Medulla oblongata (tissue), 1 donor: ENCODE measurements around the gene LRRC57.
"Not testable (repeated sequence)": the region's sequence is repeated elsewhere in the genome, so short reads cannot be mapped to it uniquely, and the experiment has no call there.

ENCODE experiments used
- DNase-seq: peaks from one replicate; pipeline ENCODE4 v3.0.0-alpha.2; 2015; ENCODE audit errors: extremely low spot score

Gene LRRC57

DNA sequence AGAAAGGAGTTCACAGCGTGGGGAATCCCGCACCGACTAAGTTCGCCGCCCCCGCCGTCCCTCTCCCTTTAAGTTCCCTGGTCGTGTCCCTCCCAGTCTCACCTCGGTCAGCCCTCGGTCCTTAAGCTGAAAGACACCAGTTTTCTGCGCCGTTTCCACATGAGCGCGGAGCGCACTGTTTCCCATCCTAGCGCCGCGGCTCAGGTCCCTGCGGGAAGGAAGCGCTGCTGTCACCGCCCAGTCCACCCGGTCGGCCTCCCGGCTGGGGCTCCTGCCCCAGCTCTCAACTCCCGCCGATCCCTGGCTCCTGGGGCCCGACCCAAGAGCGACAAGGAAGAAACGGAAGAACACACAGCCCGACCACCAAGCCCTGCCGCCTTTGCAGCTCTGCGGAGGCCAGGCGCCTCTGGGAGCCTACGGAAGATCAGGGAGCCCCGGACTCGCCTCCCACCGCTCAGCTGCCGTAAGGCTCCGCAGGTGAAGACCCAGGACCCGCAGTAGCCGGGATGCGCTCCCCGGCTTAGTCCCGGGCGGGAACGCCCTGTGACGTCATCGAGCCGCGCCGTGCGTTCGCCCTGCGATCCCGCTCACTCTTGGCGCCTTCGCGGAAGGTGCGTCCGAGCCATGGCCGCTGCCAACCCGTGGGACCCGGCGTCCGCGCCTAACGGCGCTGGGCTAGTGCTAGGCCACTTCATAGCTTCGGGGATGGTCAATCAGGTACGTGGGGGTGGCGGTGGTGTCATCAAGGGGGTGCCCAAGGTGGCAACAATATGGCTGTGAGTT is at the start of gene LRRC57, which contains the start of gene HAUS2:
TSS of gene LRRC57 (minus strand) at position 545 of the 783 bp plus-strand sequence. CDS start at position 186, 359 bp downstream.
TSS of gene HAUS2 (plus strand) at position 590 of the 783 bp plus-strand sequence. CDS start at position 625, 35 bp downstream.
- peak; percentile 84 for DNase-seq

DNA sequence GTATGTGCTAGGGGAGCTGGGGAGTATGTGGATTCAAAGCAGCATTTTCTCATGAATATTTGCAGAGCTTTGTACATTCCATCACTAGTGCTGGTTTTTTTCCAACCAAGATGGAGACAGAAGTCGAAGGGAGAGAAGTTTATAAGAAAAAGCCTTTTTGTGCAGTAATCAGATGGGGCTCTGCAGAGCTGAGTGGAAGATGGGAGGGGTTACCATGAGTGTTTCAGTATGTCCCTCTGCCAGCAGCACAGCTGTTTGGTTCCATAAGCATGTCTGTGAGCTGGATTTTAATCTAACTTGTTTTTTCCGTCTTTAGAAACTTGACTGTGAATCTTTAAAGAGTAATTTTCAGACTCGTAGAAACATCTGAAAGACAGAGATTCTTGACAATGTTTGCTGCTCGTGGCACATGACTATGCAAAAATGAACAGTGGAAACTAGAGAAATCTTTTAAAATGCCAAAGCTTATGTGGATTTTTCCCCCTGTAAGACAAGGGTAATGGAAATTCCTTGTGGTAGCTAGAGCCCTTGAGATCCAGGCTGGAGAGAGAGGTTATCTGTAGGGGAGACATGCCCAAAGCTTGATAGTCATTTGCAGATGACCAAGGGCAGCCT is 47.1 kb upstream of the LRRC57 start:
- no peak for DNase-seq

DNA sequence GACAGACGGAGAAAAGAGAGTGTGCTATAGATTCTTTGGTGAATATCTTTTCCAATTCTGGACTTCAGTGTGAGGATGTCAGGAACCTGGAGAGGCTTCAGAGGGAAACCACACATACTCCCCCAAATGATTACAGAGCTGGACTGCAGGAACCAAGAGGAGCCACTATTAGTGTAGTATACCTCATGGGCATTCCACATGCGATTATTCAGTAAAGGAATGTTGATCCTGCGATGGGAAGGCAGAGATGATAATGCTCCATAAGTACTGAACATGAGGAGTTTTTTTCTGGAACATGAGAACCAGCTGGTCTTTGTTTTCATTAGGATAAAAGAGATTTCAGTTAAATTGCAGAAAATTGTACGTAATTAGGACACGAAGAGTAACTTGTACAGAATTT is 45.5 kb upstream of the LRRC57 start:
- DNase-seq: no peak

DNA sequence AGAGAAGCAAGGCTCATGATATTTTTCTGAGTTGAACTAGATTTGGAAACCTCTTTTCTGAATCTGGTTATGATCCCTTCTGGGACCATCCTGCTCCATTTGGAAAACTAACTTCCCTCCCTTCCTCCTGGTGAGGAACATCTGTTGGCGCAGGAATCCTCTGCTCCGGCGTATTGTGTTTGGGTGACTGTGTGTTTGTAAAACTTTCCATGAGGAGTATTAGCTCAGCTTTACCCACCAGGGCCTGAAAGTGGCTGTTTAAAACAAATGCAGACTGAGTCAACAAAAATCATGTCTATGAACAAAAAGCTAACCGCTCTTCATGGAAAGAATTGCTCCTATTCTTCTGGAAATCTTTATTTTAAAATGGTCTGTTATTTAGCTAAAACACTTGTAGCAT is 44.5 kb upstream of the LRRC57 start:
- DNase-seq: no peak

DNA sequence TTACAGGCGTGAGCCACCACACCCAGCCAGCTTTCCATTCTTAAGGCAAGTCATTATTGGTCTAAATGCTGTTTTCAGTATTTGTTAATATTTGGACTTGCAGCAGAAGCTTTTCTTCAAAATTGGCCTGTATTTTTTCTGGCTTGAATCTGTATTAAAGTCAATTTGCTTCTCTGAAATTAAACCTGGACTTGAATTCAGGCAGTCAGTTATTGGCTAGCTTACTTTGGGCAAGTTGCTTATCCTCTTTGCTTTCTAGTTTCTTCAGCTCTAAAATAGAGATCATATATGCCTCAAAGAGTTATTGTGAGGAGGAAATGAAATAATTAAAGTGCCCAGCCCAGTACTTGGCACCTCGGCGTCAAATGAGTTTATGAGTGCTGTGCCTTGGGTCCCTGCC is 44.1 kb upstream of the LRRC57 start:
- DNase-seq: no peak

DNA sequence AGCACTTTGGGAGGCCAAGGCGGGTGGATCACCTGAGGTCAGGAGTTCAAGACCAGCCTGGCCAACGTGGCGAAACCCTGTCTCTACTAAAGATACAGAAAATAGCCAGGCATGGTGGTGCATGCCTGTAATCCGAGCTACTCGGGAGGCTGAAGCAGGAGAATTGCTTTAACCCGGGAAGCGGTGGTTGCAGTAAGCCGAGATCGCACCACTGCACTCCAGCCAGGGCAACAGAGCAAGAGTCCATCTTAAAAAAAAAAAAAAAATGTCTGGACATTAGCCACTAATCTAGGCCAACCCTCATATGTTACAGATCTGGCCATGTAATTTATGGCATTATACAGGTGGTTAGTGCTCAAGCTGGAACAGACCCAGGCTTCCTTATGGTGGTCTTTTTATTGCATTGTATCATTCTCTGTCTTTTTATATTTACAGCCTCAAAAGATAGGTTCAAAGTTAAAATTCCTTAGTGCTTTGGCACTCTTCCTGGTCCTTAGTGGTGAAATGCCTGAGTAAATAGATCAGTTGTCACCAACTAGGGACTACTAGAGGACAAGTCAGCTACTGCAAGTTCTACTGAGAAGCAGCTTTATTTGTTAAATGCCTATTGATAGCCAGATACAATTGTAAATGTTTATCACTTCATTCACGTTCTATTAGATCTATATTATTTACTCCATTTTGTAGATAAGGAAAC is 42.8 kb upstream of the LRRC57 start:
- no peak for DNase-seq

DNA sequence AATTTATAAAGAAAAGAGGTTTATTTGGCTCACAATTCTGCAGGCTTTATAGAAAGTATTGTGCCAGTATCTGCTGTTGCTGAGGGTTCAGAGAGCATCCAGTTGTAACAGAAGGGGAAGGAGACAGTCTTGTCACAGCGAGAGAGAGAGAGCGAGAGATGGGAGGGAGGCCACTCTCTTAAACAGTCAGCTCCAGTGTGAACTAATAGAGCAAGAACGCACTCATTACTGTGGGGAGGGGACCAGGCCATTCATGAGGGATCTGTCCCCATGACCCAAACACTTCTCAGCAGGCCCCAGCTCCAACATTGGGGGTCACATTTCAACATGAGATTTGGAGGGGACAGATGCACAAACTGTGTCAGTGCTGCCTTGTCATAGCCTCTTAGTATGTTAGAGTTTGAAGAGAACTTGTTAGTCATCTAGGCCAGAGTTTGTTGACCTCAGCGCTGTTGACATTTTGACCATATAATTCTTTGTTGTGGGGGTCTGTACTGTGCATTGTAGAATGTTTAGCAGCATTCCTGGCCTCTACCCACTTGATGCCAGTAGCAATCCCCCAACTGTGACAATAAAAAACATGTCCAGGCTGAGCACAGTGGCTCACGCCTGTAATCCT is 42.1 kb upstream of the LRRC57 start:
- DNase-seq: no peak

DNA sequence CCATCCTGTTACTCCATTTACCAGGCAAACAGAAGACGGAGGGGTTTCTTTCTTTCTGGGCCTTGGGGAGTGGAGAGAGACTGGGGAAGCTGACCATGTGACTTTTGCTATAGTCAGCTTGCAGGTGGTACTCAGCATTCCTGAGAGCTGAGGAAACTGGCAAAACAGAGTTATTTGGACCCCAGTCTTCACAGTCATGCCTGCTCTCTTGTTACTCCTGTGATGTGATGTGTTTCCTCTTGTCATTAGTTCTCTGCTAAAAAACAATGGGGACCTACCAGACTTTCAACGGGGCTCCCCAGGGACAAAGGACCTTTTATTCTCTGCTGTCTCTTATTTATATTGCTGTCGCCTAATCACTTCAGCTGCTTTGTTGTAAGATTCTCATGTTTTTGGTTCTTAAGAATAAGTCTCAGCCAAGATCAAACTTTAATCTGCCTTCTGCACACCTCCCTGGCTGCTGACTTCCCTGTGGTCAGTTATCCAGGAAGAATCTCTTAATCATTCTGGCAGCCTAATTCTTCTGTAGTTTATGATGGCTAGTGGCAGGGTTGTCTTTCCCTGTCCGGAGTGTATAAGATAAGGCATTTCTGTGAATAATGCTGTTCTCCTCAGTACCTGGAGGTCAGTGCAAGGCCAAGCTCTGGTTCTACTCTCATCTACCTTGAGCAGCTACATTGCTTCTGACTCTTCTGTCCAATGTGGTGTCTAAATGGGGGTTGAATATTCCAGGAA is 35.6 kb upstream of the LRRC57 start:
- DNase-seq: peak; percentile 77

DNA sequence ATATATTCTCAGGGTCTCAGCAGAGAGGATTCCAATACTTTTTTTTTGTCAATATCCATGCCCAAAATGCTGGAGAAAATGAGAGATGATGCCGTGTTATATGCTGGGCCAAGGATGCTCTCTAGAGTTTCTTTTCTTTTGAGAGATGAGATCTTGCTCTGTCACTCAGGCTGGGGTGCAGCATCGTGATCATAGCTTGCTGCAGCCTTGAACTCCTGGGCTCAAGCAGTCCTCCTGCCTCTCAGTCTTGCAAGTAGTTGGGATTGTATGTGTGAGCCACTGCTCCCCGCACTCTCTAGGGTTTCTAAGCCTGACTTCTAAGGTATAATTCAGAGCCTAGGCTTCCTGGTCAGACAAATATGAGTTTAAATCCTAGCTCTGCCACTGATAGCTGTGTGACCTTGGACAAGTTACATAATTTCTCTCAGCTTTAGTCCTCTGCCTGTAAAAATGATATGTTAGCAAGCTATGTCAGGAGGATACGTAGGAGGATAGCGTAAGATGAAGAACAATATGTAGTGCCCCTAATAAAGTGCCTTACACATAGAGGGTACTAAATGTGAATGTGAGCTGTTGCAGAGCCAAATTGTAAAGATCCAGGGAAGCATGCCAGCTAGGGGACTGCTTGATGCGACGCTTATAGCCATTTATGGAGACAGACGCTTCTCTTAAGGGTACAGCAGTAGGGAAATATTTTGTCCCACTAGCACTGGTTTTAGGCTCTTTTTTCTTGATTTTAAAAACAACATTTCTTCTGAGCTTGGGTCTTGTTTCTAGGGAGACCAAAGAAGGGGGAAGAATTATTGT is 34.2 kb upstream of the LRRC57 start:
- DNase-seq: no peak

DNA sequence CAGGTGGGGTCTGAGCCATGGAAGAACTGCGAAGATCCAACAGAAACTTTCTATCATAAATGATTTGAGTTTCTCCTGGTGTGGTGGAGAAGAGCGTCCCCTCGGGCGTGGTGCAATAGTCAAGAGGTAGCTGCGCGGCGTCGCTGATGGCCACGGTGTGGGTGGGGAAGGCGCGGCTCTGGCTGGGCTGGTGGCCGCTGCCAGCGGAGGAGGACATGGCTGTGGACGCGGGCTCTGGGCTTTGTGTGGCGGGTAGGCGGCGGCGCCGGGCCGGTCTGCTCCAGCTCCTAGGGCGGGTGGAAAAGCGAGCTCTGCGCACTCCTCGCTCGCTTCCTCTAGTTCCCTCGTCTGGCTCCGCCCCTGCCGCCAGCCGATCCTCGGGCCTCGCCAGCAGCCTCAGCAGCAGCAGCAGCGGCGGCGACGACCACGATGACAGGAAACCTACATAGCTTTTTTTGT is 32.7 kb upstream of the LRRC57 start:
- DNase-seq: peak; percentile 93

DNA sequence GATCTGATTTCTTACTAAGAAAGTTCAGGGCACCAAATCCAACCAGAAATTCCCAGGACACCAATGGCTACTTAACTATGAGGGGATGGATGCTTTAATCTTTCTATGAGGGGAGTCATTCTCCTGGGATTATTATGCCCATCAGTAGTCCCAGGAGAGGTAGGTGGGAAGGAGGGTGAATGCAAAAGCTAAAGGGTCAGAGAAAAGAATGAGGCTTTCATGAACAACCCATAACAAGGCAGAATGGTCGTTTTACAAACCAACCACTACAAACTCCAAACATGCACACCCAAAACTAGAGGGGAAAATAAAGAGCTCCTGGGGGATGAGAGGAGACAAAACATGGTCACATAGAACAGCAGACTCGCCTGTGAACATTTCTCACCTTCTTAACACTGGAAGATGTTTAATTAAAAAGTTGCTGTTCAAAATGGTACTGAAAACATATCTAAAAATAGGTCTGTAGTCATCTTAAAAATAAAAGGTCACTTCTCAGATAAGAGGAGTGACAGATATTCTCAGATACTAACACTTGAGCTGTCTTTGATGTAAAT is 30.5 kb upstream of the LRRC57 start:
- DNase-seq: no peak

DNA sequence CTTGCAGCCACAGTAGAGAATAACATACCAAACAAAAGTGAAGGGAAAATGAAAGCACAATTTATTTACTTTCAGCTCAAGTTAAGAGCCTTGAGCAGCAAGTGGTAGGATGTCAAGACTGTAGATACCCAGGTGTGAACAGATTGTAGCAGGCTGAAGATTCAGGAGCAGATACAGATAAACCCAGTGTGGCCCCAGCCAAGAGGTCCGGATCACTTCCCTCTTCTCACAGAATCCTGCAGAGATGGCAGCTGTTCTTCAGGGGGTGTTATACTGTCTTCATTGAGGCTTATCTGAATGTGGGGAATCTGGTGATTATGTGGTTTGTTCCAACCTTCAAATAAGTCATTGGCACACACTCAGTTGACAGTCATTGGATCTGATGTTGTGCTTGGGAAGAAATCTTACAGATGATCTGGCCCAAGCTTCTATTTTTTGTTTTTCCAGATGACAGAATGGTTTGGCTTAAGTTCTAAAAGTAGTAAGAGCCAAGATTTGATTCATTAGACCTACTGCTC is 29.0 kb upstream of the LRRC57 start:
- DNase-seq: peak; percentile 19

DNA sequence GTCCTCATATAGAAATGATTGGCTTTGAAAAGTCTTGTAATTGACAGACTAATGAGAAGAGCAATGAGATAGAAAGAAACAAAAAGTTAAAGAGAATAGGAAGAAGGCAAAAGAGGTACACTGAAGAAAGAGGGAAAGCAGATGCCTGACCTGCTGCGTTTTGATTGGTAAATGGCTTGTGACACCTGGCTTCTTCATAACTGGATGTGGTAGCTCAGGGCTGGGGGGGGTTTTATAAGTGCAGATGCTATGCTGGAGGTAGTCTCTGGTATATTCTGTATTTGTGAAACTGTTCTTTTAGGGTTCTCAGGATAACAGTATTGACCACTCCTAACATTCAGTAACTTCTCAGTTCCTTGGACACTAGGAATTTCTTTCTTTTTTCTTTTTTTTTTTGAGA is 28.2 kb upstream of the LRRC57 start:
- no peak for DNase-seq

DNA sequence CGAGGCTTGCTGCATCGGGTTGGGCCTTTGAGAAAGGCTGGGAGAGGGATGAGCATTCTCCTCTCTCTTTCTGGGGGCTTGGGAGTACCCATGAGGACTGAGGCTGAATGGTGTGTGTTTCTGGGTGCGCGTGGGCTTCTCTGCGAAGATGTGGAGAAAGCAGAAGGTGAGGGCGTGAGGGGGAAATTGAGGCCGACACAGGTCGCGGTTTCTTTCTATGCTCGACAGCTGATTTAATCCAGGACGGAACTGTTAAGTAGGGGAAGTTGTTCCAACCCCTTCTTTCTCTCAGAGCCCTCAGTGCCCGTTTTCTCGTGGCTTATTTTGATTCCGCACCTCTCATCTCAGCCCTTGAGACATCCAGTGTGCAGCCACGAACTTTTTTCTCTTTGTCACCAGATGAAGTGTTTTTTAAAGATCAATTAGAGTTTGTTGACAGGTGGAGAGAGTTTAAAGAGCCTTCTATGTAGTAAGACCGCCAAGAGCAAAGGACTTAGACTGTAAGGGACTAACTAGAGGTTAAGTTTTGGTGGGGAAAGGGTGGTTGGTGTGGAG is 27.5 kb upstream of the LRRC57 start:
- DNase-seq: no peak

DNA sequence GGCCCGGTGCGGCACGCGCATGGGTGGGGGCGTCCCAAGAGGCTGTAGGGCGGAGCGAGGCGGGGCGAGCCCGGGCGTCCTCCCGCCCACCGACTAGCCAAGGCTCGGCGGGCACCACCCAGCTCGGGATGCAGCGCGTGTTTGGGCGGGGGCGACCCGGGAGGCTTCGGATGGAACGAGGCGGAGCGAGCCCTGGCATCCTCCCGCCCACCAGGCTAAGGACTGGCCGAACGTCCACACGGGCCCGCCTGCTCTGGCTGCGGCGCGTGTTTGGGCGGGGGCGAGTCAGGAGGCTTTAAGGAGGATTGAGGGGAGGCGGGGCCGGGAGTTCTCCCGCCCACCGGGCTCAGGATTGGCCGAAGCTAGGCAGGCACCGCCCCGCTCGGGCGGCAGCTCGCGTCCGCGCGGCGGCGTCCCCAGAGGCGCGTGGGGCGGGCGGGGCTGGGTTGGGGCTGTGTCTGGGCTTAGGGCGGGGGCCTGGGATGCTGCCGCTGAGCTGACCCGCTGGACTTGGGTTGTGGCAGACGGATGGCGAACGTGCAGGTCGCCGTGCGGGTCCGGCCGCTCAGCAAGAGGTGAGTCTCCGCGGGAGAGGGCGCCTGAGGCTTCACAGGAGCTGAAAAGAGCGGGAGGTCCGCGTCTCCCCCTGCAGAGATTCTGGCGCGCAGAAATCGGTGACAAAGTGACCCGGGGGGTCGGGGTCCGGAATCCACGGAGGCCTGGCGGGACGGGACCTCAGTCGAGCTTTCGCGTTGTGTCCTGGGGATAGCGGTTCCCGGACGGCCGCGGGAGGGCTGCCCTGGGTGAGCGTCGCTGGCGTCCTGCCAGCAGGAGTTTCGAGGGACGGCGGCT is 26.8 kb upstream of the LRRC57 start, which contains the start of gene STARD9:
TSS of gene STARD9 (plus strand) at position 419 of the 852 bp plus-strand sequence. CDS start at position 529, 110 bp downstream.
- DNase-seq: peak; percentile 99

DNA sequence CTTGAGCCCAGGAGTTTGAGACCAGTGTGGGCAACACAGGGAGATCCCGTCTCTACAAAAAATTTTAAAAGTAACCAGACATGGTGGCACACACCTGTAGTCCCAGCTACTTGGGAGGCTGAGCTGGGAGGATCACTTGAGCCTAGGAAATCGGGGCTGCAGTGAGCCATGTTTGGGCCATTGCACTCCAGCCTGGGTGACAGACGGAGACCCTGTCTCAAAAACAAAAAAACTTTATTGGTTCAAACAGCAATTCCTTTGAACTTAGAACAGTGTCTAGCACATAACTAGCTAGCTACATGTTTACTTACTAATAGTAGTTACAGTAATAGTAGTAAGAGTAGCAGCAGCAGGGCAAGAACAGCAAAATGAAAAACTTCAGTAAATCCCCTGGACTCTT is 10.1 kb upstream of the LRRC57 start:
- DNase-seq: no peak

DNA sequence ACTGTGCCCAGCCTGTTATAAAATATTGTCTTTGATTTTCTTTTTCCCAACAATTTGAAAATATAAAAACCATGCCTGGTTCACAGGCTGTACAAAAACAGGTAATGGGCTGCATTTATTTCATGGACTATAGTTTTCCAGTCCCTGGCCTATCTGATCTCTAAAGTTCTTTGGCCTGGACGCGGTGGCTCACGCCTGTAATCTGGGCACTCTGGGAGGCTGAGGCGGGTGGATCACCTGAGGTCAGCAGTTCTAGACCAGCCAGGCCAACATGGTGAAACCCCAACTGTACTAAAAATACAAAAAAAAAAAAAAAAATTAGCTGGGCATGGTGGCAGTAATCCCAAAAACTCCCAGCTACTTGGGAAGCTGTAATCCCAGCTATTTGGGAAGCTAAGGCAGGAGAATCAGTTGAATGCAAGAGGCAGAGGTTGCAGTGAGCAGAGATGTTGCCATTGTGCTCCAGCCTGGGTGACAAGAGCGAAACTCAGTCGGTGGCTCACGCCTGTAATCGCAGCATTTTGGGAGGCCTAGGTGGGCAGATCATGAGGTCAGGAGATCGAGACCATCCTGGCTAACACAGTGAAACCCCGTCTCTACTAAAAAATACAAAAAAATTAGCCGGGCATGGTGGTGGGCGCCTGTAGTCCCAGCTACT is 8.1 kb upstream of the LRRC57 start:
- not testable (repeated sequence) for DNase-seq

DNA sequence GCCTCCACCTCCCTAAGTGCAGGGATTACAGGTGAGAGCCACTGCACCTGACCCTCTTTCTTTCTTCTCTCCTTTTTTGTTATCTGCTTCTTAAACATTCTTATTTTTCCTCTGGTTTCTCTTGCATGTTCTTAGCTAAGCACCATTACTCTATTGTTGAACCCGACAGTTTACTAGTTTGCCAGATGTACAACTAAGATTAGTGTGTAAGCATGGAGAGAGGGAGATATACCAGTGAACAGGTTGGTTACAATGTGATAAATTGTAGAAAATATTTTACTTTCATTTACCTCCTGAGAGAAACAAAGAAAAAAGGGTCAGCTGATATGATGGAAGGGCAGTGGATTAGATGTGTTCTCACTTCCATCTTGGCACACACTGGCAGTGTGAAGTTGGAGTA is 5.0 kb upstream of the LRRC57 start:
- no peak for DNase-seq
